GM18870 (cell line): ENCODE data around the gene RBM45.

Experiments
- ATAC-seq: cut with Tn5 transposase; IDR thresholded peaks from one replicate; pipeline ENCODE4 v1.9.1; 2021; ENCODE audit warnings: moderate library complexity; ENCODE audit not compliant: unreplicated experiment

Gene RBM45

GRCh38 chr2:178155524-178155923 lies 43.3 kb downstream of the RBM45 start:
- no peak for ATAC-seq

- ATAC-seq, result no peak
Measured at GRCh38 chr2:178157574-178157973, 45.3 kb downstream of the RBM45 start.

GRCh38 chr2:178159966-178160365 lies 47.7 kb downstream of the RBM45 start:
- no peak for ATAC-seq

- ATAC-seq, result no peak
Measured at GRCh38 chr2:178160601-178161000, 48.4 kb downstream of the RBM45 start.

DNA sequence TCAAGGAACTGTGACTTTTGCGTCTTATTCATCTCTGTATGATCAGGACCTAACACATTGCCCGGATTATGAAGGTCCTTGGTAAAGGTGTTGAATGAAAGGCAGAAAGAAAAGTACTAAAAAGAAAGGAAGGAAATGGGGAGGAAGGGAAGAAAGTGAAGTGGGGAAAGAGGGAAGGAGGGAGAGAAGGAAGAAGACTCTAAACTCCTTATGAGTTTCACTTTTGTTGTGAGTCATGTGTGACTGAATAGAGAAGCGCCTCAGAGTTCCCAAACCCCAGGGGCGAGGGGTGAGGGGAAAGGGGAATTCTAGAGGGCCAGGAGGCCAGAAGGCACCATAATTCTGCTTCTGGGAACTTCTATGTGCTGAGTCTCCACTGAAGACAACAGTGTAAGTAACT lies 51.2 kb downstream of the RBM45 start:
- ATAC-seq, result no peak

GRCh38 chr2:178163911-178164310 lies 51.7 kb downstream of the RBM45 start:
- no peak for ATAC-seq

- ATAC-seq, result no peak
Measured at GRCh38 chr2:178173657-178174056, 61.4 kb downstream of the RBM45 start.

DNA sequence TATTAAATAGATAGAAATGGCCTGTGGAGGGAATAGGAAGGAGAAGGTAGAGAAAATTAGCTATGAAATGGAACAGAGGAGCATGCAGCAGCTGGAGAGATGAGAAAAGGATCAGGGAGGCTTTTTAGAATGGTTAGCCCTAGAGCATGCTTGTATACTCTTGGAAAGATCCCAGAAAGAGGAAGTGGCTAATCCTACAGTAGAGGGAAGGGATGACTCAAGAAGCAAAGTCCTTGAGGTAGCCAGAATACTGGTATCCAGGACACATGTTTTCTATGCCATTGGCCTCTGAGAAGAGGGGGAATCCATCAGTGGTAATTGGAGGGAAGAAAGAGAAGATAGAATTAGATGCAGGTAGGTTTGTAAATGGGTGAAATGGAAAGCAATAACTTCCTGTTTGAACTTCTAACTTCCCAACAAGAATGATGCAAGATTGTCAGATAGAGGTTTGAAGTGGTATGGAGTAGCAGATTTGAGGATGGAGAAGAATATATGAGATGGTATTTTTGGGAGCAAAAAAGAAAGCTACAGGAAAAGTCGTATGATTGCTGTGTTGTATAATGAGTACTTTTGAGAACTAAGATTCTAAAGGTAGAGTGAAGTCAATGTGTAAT lies 64.9 kb downstream of the RBM45 start:
- ATAC-seq, result no peak
